ENCODE data around the gene ACMSD. TPM values are rescaled to one million over a fixed set of nuclear protein-coding genes. Genes with fewer than 3 reads are reported as not detected.

The ACMSD gene
- total RNA-seq, 1 experiment from 2014 or later, result not detected

GRCh38 chr2:134882773-134883172 lies 44.4 kb downstream of the ACMSD start:
- H3K9me3 ChIP-seq (ENCODE audit: low read length), result no peaks in the 10 kb centered on the region
- no peak overlapping the region for H3K4me3 ChIP-seq (ENCODE audit: low read length)
- H3K9me2 ChIP-seq (replicated peaks; ENCODE audit: low read length), result no peaks in the 10 kb centered on the region
- no peaks in the 10 kb centered on the region for H3K4me1 ChIP-seq (ENCODE audit: insufficient read depth, low read length)
- no peak overlapping the region for H3K4me2 ChIP-seq (ENCODE audit: low read length)
- no peaks in the 10 kb centered on the region for H4K20me1 ChIP-seq (ENCODE audit: low read length)
- CTCF ChIA-PET, result no interaction called here
- intact Hi-C loops (cut with micrococcal nuclease), result no loop called here
- no peak overlapping the region for H2AFZ ChIP-seq (ENCODE audit: low read length)
- TF ChIP-seq EZH2phosphoT487 (IDR thresholded peaks at IDR 0.05; ENCODE audit: borderline replicate concordance, low read length) (no peak), EZH2 (IDR thresholded peaks at IDR 0.05; ENCODE audit: low read length, unreplicated experiment) (no peak), CTCF (conservative IDR thresholded peaks at IDR 0.05; ENCODE audit: low read depth, low read length) (no peak)
- H3K27me3 ChIP-seq (ENCODE audit: low read length), result no peaks in the 10 kb centered on the region
- POLR2A ChIA-PET (ENCODE audit: unreplicated experiment), result no interaction called here
- DNase-seq, result no peak
- no peak overlapping the region for H3K9ac ChIP-seq (ENCODE audit: low read length)
- H3K27ac ChIP-seq (ENCODE audit: low read length), result no peak overlapping the region
- BruUV-seq (replicated peaks), result no TSS peak
- H3K79me2 ChIP-seq (ENCODE audit: low read length), result no peaks in the 10 kb centered on the region
- no peaks in the 10 kb centered on the region for H3F3A ChIP-seq (ENCODE audit: low read length, unreplicated experiment)
- H3K36me3 ChIP-seq (ENCODE audit: low read depth, low read length), result no peaks in the 10 kb centered on the region
- no peak for ATAC-seq

DNA sequence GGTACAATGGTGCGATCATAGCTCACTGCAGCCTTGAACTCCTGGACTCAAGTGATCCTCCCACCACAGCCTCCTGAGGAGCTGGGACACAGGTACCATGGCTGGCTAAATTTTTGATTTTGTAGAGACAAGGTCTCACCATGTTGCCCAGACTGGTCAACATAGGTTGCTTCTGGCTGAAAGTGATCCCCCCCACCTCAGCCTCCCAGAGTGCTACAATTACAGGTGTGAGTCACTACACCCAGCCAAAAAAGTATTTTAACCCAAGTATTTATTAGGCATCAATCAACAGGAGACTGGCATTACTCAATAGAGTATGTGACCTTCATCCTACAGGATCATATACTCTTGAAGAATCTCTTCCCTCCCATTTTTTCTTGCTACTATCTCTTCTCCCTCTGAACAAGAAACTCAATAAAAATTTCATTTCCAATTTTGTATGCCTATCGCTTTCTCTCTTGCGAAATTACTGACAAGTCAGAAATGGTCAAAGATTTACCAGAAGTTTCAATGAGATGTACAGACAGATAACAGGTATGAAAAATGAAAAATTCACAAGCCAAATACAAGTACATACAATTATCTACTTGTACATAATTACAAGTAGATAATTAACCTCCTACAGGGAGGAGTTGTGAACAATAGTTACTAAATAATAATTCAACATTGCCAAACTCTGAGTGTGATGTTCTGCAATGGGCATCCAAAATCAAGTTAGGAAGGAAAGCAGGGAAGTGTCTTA lies 45.3 kb downstream of the ACMSD start:
- no peaks in the 10 kb centered on the region for H3K27me3 ChIP-seq (ENCODE audit: low read length)
- H2AFZ ChIP-seq (ENCODE audit: low read length), result no peak overlapping the region
- ATAC-seq (no peak), DNase-seq (peak; percentile 29)
- ChIA-PET POLR2A (ENCODE audit: unreplicated experiment) (no interaction called here), CTCF (no interaction called here)
- H3K79me2 ChIP-seq (ENCODE audit: low read length), result no peaks in the 10 kb centered on the region
- no peak for TF ChIP-seq EZH2phosphoT487 (IDR thresholded peaks at IDR 0.05; ENCODE audit: borderline replicate concordance, low read length)
- no peak for TF ChIP-seq EZH2 (IDR thresholded peaks at IDR 0.05; ENCODE audit: low read length, unreplicated experiment)
- TF ChIP-seq CTCF (conservative IDR thresholded peaks at IDR 0.05; ENCODE audit: low read depth, low read length), result no peak
- BruUV-seq (replicated peaks), result no TSS peak
- H3K27ac ChIP-seq (ENCODE audit: low read length), result no peak overlapping the region
- H3K36me3 ChIP-seq (ENCODE audit: low read depth, low read length), result no peaks in the 10 kb centered on the region
- H3K9me3 ChIP-seq (ENCODE audit: low read length), result no peaks in the 10 kb centered on the region
- H3K4me2 ChIP-seq (ENCODE audit: low read length), result no peak overlapping the region
- no peak overlapping the region for H3K4me3 ChIP-seq (ENCODE audit: low read length)
- no peaks in the 10 kb centered on the region for H3F3A ChIP-seq (ENCODE audit: low read length, unreplicated experiment)
- H3K9me2 ChIP-seq (replicated peaks; ENCODE audit: low read length), result no peaks in the 10 kb centered on the region
- H3K9ac ChIP-seq (ENCODE audit: low read length), result no peak overlapping the region
- intact Hi-C loops (cut with micrococcal nuclease), result no loop called here
- H3K4me1 ChIP-seq (ENCODE audit: insufficient read depth, low read length), result no peaks in the 10 kb centered on the region
- H4K20me1 ChIP-seq (ENCODE audit: low read length), result no peaks in the 10 kb centered on the region

DNA sequence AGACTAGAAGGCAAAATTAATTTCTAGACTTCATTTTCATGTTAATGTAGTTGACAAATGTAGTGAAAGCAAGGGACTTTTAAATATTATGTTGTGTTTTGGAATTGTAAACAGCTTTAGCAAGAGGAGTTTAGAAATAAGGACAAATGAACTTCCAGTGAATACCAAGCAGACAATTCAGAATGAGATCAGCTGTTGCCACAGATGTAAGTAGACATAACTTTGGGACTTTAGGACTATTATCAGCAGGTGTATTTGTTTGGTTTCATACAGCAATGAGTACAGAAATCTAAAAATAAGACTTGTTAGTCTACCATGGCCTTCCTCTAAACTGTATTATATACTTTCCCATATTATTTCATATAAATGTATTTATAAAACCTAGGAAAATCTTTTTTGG lies 46.0 kb downstream of the ACMSD start:
- POLR2A ChIA-PET (ENCODE audit: unreplicated experiment), result no interaction called here
- intact Hi-C loops (cut with micrococcal nuclease), result no loop called here

More for the DNA sequence above, 46.0 kb downstream of the ACMSD start:
- Histone ChIP-seq H3F3A (ENCODE audit: low read length, unreplicated experiment) (no peaks in the 10 kb centered on the region), H3K27ac (ENCODE audit: low read length) (no peak overlapping the region), H3K4me2 (ENCODE audit: low read length) (no peak overlapping the region), H3K4me3 (ENCODE audit: low read length) (no peak overlapping the region), H3K27me3 (ENCODE audit: low read length) (no peaks in the 10 kb centered on the region), H3K9me2 (replicated peaks; ENCODE audit: low read length) (no peaks in the 10 kb centered on the region), H3K9me3 (ENCODE audit: low read length) (no peaks in the 10 kb centered on the region), H3K79me2 (ENCODE audit: low read length) (no peaks in the 10 kb centered on the region), H3K36me3 (ENCODE audit: low read depth, low read length) (no peaks in the 10 kb centered on the region), H4K20me1 (ENCODE audit: low read length) (no peaks in the 10 kb centered on the region), H3K4me1 (ENCODE audit: insufficient read depth, low read length) (no peaks in the 10 kb centered on the region), H2AFZ (ENCODE audit: low read length) (no peak overlapping the region), H3K9ac (ENCODE audit: low read length) (no peak overlapping the region)
- TF ChIP-seq EZH2 (IDR thresholded peaks at IDR 0.05; ENCODE audit: low read length, unreplicated experiment) (no peak), EZH2phosphoT487 (IDR thresholded peaks at IDR 0.05; ENCODE audit: borderline replicate concordance, low read length) (no peak), CTCF (conservative IDR thresholded peaks at IDR 0.05; ENCODE audit: low read depth, low read length) (no peak)
- ATAC-seq (no peak), DNase-seq (no peak)
- CTCF ChIA-PET, result no interaction called here
- BruUV-seq (replicated peaks), result no TSS peak

All from PC-3 (cell line).